Neural progenitor cell (in vitro differentiated cells): Measurements from ENCODE around the gene TEF. TPM values are rescaled to one million over a fixed set of nuclear protein-coding genes. Genes with fewer than 3 reads are reported as not detected.

Experiments
- DNase-seq: peaks from one replicate; pipeline ENCODE4 v3.0.0-alpha.2; 2016; ENCODE audit warnings: low spot score
- H2AFZ ChIP-seq: fragments of 200-600 bp; sonication (generic); replicated peaks from 2 replicates; pipeline ENCODE4 v1.6.1; 2016; ENCODE audit warnings: antibody characterized with exemption
- H3F3A ChIP-seq: fragments of 200-600 bp; sonication (generic); 2 replicates; pipeline ENCODE4 v1.6.1; 2016; ENCODE audit warnings: antibody characterized with exemption, low read depth
- H3K27ac ChIP-seq: fragments of 200-600 bp; sonication (generic); 2 replicates; pipeline ENCODE4 v1.5.1; 2016; ENCODE audit warnings: mild to moderate bottlenecking
- H3K27me3 ChIP-seq: fragments of 200-600 bp; sonication (generic); 2 replicates; pipeline ENCODE4 v1.6.1; 2016; ENCODE audit warnings: mild to moderate bottlenecking, moderate library complexity
- H3K36me3 ChIP-seq: fragments of 200-600 bp; sonication (generic); 2 replicates; pipeline ENCODE4 v1.5.1; 2016
- H3K4me1 ChIP-seq: fragments of 200-600 bp; sonication (generic); 2 replicates; pipeline ENCODE4 v1.6.1; 2016; ENCODE audit warnings: mixed run types
- H3K4me2 ChIP-seq: fragments of 200-600 bp; sonication (generic); 2 replicates; pipeline ENCODE4 v1.6.1; 2016
- H3K4me3 ChIP-seq: fragments of 200-600 bp; sonication (generic); 2 replicates; pipeline ENCODE4 v1.5.1; 2016
- H3K79me2 ChIP-seq: fragments of 200-600 bp; sonication (generic); 2 replicates; pipeline ENCODE4 v1.6.1; 2016; ENCODE audit warnings: low read depth
- H3K9ac ChIP-seq: fragments of 200-600 bp; sonication (generic); 2 replicates; pipeline ENCODE4 v1.6.1; 2016
- H3K9me3 ChIP-seq: fragments of 200-600 bp; sonication (generic); 2 replicates; pipeline ENCODE4 v1.5.1; 2016; ENCODE audit warnings: low read depth
- H4K20me1 ChIP-seq: fragments of 200-600 bp; sonication (generic); 2 replicates; pipeline ENCODE4 v1.6.1; 2016; ENCODE audit warnings: low read depth
- H3K27ac Mint-ChIP-seq: 3 replicates; pipeline ENCODE4 v1.8.0; 2021; ENCODE audit warnings: mixed read lengths
- H3K27me3 Mint-ChIP-seq: 2 replicates; pipeline ENCODE4 v1.8.0; 2022; ENCODE audit warnings: low read depth, mild to moderate bottlenecking, inconsistent platforms, moderate library complexity, mixed read lengths; ENCODE audit not compliant: insufficient read depth
- H3K36me3 Mint-ChIP-seq: 3 replicates; pipeline ENCODE4 v1.8.0; 2021; ENCODE audit warnings: mixed read lengths
- H3K4me1 Mint-ChIP-seq: 3 replicates; pipeline ENCODE4 v1.8.0; 2021; ENCODE audit warnings: mixed read lengths
- H3K4me3 Mint-ChIP-seq: 3 replicates; pipeline ENCODE4 v1.8.0; 2021; ENCODE audit warnings: mild to moderate bottlenecking, moderate library complexity, mixed read lengths
- H3K9me3 Mint-ChIP-seq: 3 replicates; pipeline ENCODE4 v1.8.0; 2020; ENCODE audit warnings: mixed read lengths
- EZH2 ChIP-seq: fragments of 200-600 bp; sonication (generic); IDR thresholded peaks from 2 replicates; pipeline ENCODE4 v1.6.1; 2017; ENCODE audit warnings: antibody characterized with exemption, mild to moderate bottlenecking, moderate library complexity
- EZH2phosphoT487 ChIP-seq: fragments of 200-600 bp; sonication (generic); IDR thresholded peaks from 2 replicates; pipeline ENCODE4 v1.6.1; 2017; ENCODE audit warnings: antibody characterized with exemption
- total RNA-seq: library from RNA; depleted of rRNA; stranded (reverse); fragments of >200 nt; gene quantifications from 2 replicates; pipeline ENCODE4 v1.2.3, GENCODE V29; 2015; ENCODE audit warnings: low replicate concordance
- TF ChIP-seq, protein P1 (sequence below): fragments of 200-600 bp; sonication (generic); IDR thresholded peaks from 2 replicates; pipeline ENCODE4 v1.5.1; 2017; ENCODE audit warnings: antibody characterized with exemption, mild to moderate bottlenecking

TEF gene
- total RNA-seq, 1 donor from 2014 or later: 11.0 TPM

DNA sequence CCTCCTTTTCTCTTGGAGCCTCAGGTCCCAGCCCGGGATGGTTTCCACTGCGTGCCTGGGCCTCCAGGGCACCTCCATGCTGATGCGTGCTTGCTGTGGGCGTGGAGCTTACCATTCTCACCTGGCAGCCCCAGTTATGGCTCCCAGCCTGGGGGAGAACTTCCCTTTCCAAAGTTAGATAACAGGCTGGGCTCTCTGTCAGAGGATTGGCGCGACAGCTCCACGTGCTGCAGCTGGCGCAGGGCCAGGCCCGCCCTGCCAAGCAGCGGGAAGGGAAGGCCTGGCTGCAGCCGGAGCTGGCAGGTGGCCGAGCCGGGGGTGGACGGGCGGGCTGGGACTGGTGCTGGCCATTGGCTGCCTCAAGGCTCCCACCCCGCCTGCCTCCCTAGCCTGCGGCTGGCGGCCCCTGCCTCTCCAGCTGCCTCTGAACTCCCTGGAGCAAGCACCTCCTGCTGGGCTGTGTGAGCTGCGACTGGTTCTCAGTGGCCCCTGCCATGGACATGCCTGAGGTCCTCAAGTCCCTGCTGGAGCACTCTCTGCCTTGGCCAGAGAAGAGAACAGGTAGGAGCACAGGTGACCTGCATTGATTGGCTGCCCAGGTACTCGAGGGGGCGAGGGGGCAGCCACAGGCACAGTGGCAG, 14.6 kb upstream of the TEF start:
- H3K79me2 ChIP-seq: no peaks in the 10 kb centered on the region
- H3F3A ChIP-seq: peaks cover 7% of the 10 kb centered on the region
- TF ChIP-seq, protein P1, sequence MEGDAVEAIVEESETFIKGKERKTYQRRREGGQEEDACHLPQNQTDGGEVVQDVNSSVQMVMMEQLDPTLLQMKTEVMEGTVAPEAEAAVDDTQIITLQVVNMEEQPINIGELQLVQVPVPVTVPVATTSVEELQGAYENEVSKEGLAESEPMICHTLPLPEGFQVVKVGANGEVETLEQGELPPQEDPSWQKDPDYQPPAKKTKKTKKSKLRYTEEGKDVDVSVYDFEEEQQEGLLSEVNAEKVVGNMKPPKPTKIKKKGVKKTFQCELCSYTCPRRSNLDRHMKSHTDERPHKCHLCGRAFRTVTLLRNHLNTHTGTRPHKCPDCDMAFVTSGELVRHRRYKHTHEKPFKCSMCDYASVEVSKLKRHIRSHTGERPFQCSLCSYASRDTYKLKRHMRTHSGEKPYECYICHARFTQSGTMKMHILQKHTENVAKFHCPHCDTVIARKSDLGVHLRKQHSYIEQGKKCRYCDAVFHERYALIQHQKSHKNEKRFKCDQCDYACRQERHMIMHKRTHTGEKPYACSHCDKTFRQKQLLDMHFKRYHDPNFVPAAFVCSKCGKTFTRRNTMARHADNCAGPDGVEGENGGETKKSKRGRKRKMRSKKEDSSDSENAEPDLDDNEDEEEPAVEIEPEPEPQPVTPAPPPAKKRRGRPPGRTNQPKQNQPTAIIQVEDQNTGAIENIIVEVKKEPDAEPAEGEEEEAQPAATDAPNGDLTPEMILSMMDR: no peak
- TF ChIP-seq EZH2 (no peak), EZH2phosphoT487 (no peak)
- H3K27ac ChIP-seq: no peak overlapping the region
- H3K9ac ChIP-seq: no peak overlapping the region
- no peaks in the 10 kb centered on the region for H3K36me3 ChIP-seq
- Mint-ChIP-seq H3K27me3 (peaks cover 6% of the 10 kb centered on the region), H3K4me3 (no peak overlapping the region), H3K4me1 (peaks cover 23% of the 10 kb centered on the region), H3K27ac (no peak overlapping the region), H3K9me3 (no peaks in the 10 kb centered on the region), H3K36me3 (no peaks in the 10 kb centered on the region)
- no peaks in the 10 kb centered on the region for H3K27me3 ChIP-seq
- H4K20me1 ChIP-seq: no peaks in the 10 kb centered on the region
- peaks cover 22% of the 10 kb centered on the region for H3K4me1 ChIP-seq
- H3K9me3 ChIP-seq: no peaks in the 10 kb centered on the region
- H3K4me2 ChIP-seq: no peak overlapping the region
- peak overlapping the region; percentile 11 for H2AFZ ChIP-seq
- peak; percentile 70 for DNase-seq
- H3K4me3 ChIP-seq: no peak overlapping the region

DNA sequence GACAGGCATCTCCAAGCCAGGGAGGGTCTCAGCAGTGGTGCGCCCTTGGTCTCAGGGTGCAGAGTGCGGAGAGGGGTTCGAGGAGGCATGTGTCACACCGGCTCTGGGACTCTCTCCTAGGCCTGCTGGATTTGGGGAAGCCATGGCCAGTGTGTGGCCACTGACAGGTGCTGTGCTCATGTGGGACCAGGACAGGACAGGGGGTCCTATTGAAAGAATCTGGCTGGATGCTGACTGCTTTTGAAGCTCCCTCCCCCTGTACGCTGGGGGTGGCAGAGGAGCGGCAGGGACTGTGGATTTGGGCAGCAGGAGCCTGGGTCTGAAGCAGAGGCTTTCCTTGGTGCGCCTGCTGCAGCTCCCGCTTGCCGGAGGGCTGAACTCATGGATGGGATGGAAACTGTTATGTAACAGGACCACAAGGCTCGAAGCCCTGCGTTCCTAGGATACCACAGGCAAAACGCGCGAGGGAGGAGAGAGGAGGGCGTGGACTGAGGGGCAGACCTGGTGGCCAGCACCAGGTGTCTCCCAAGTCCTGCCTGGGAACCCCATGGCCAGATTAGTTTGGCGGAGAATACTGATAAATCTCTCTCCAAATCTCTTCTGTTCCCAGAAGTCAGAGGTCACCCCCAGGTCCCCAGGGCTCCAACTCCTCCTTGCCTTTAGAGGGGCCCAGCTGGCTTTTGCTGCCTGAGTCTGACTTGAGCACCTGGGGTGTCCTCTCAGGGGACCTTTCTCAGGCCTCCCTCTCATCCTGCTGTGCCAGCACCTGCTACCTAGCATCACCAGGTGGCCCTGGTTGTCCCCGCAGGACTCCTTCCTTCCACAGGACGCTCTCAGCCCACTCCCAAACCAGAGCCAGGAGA, 13.8 kb upstream of the TEF start:
- H3K9ac ChIP-seq: no peak overlapping the region
- peaks cover 23% of the 10 kb centered on the region for H3K4me1 Mint-ChIP-seq

DNA sequence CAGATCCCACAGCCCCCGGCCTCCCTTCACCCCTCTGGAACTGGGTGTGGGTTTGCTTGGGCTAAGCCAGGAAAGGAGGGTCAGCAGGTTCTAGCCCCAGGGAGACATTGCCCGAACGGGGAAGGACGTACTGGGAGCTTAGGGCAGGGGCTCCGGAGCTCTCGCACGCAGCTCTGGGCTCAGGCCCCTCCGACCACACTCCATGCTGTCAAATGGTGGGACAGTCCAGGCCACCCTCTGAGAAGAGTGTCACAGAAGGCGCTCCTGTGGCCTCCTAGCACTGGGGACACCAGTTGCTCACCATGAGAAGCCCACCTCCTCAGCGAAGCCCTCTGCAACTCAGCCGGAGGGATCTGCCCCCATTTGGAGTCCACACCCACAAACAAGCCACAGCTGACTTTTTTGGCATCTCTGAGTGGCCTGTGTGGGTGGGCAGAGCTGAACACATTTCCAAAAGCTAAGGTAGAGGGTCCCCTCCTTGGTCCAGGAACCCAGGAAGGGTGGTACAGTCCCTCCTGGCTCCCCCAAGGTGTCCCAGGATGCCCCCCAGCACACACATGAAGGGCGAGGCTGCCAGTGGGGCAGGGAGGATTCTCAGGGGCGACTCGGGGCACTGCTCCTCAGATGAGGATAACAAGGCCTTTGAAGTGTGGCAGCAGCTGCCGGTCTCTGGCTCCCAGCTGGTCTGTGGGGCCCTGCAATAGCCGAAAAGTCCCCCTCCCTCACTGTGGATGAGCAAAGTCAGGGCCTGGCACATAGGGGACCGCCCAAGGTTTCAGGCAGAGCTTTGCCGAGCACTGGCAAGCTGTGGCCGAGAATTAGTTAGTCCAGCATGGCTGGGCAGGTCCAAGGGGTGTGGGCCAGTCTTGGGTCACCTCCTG, 13.0 kb upstream of the TEF start:
- H3K27me3 ChIP-seq: no peaks in the 10 kb centered on the region
- no peaks in the 10 kb centered on the region for H3K9me3 ChIP-seq
- peaks cover 6% of the 10 kb centered on the region for H3K27me3 Mint-ChIP-seq
- H2AFZ ChIP-seq: no peak overlapping the region
- H3K4me3 Mint-ChIP-seq: no peak overlapping the region
- TF ChIP-seq EZH2phosphoT487 (no peak), EZH2 (no peak)
- H3K4me1 Mint-ChIP-seq: peaks cover 21% of the 10 kb centered on the region
- H3K27ac Mint-ChIP-seq: no peak overlapping the region
- H3K27ac ChIP-seq: no peak overlapping the region
- no peak overlapping the region for H3K4me2 ChIP-seq
- H3K79me2 ChIP-seq: no peaks in the 10 kb centered on the region
- H3K9me3 Mint-ChIP-seq: no peaks in the 10 kb centered on the region
- H3K36me3 ChIP-seq: no peaks in the 10 kb centered on the region
- no peak for DNase-seq
- H3K36me3 Mint-ChIP-seq: no peaks in the 10 kb centered on the region
- no peak overlapping the region for H3K9ac ChIP-seq
- H3K4me1 ChIP-seq: peaks cover 22% of the 10 kb centered on the region
- H3F3A ChIP-seq: peaks cover 7% of the 10 kb centered on the region
- H3K4me3 ChIP-seq: no peak overlapping the region
- H4K20me1 ChIP-seq: no peaks in the 10 kb centered on the region

More for the DNA sequence above, 13.8 kb upstream of the TEF start:
- TF ChIP-seq EZH2phosphoT487: no peak
- no peak for TF ChIP-seq EZH2
- TF ChIP-seq, protein P1: no peak
- no peak overlapping the region for H3K4me3 Mint-ChIP-seq
- H3K79me2 ChIP-seq: no peaks in the 10 kb centered on the region
- no peaks in the 10 kb centered on the region for H3K27me3 ChIP-seq
- no peaks in the 10 kb centered on the region for H3K9me3 Mint-ChIP-seq
- H2AFZ ChIP-seq: no peak overlapping the region
- no peaks in the 10 kb centered on the region for H3K36me3 Mint-ChIP-seq
- H3K4me3 ChIP-seq: no peak overlapping the region
- H3K27ac ChIP-seq: no peak overlapping the region
- H3F3A ChIP-seq: peaks cover 7% of the 10 kb centered on the region
- peak; percentile 51 for DNase-seq
- H3K9me3 ChIP-seq: no peaks in the 10 kb centered on the region
- H3K27me3 Mint-ChIP-seq: peaks cover 6% of the 10 kb centered on the region
- H3K36me3 ChIP-seq: no peaks in the 10 kb centered on the region
- H3K27ac Mint-ChIP-seq: no peak overlapping the region
- peaks cover 22% of the 10 kb centered on the region for H3K4me1 ChIP-seq
- no peak overlapping the region for H3K4me2 ChIP-seq
- H4K20me1 ChIP-seq: no peaks in the 10 kb centered on the region
